GM19099 (cell line): ENCODE data around the gene MN1.

ENCODE experiments used
- POLR2A ChIP-seq: IDR thresholded peaks from 3 replicates; pipeline ENCODE4 v1.6.1; 2011; ENCODE audit warnings: low read depth; ENCODE audit not compliant: insufficient read length; ENCODE audit errors: extremely low read depth

MN1 gene

DNA sequence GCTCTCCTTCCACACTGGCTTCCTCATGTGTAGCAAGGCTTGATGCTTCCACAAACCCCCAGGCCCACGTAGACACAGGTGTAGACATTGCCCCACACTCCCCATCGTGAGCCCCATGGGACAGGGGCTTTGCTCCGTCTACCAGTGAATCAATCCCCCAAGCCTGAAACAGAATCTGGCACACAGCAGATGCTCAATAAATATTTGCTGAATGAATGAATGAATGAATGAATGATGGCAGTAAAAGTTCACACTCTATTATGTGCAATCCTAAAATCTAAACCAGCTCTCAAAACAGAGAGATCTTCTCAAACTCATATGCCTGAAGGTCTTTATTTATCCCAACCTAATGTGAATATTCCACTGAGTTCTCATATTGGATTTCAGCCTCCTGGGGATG is 69.9 kb downstream of the MN1 start:
- TF ChIP-seq POLR2A: no peak

DNA sequence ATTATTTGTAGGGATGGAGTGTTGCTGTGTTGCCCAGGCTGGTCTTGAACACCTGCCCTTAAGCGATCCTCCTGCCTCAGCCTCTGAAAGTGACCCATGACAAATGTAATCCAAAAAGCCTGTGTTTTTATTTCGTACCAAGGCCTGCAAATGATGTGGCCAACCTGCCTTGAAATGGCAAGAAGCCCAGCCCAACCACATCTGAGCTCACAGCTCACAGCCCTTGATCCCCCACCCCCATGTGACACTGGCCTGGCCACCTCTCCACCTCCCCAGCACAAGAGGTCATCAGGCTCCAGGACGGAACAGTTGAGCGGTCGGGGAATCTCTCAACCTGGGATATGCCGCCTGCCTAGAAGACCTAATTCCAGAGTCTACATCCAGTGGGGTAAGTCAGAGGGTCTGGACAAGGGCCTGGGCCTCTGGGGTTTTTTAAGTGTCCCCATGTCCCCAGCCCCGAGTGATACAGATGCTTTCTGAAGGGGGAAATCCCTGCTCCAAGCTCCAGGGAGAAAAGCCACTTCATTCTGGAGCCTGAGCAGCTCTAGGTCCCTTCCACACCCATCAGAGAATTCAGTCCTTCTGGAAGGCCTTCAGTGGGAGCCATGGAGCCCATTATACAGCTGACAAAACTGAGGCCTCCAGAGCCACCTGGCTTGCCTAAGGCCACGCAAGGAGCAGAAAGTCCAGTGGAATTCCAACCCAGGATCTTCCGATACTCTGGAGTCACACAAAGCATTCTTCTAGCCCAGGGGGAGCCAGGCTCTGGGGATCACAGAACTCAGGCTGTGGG is 70.7 kb downstream of the MN1 start:
- no peak for TF ChIP-seq POLR2A

GRCh38 chr22:27729246-27729645 is 72.3 kb downstream of the MN1 start:
- TF ChIP-seq POLR2A: no peak

GRCh38 chr22:27727673-27728451 is 73.7 kb downstream of the MN1 start:
- no peak for TF ChIP-seq POLR2A

DNA sequence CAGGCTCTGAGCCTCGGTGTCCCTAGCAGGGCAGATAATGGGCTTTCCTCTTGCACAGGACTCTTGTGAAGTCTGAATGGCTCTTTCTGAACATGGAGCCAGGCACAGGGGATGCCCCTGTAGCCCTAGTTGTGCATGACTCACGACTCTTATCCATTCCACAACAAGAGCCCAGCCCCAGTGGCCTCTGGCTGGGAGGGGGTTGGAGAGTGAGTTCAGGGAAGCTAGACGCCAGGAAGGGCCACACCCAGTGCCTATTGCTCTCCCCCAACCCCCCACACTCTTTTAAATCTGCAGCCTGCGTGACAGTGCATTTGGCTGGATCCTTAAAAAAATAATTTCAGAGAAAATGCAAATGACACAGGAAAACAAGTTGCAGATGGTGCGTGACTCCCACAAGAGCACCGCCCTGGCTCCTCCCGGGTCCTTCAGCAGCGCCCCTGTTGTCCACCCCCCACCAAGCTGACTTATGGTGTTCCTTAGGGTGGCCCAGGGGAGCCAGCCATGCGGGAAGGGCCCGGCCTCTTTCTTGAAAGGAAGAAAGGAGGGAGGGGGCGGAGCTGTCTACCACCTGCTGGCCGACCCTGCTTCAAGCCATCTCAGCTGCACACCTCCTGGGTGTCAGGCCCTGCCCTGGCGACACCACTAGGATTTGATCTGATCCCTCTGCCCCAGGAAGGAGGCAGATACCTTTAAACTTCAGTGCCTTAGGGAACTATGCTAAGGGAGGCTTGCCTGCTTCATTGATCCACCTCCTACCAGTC is 74.7 kb downstream of the MN1 start:
- TF ChIP-seq POLR2A: no peak

GRCh38 chr22:27726331-27726685 is 75.2 kb downstream of the MN1 start:
- no peak for TF ChIP-seq POLR2A

DNA sequence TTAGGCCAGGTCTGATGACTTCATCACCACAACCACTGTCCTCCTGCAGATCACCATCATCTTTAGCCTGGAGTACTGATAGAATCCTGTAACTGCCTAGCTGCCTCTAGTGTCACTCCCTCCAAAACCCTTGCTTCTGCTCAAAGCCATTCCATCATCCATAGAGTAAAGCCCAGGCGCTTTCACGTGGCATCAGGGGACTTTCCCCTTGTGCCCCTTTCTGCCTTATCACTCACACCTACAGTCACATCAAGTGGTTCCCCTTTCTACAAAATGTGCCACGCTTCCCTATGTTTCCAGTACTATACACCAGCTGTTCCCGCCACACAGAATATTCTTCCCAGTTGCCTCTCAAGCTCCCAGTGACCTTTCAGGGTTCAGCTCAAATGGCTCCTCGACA is 75.9 kb downstream of the MN1 start:
- TF ChIP-seq POLR2A: no peak

GRCh38 chr22:27724709-27725108 is 76.8 kb downstream of the MN1 start:
- TF ChIP-seq POLR2A: no peak

- TF ChIP-seq POLR2A: no peak
Observed at GRCh38 chr22:27724157-27724556, 77.4 kb downstream of the MN1 start.

GRCh38 chr22:27723708-27724107 is 77.8 kb downstream of the MN1 start:
- TF ChIP-seq POLR2A: no peak

DNA sequence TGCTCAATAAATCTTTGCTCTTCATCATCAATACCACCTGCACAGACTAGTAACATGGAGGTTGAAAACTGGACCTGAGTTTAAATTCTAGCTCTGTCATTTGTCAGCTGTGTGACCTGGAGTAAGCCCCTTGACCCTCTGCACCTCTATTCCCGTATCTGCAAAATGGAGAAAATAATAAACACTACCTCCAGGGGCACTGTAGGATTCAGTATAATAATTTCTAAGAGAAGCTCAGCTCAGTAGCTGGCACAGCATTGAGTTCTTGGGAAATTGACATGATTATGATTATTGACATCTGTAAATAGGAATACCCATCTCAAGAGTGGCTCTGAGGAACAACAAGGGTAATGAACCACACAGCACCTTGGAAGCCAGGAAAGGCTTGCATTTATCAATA is 78.4 kb downstream of the MN1 start:
- TF ChIP-seq POLR2A: no peak

GRCh38 chr22:27720860-27721259 is 80.7 kb downstream of the MN1 start:
- TF ChIP-seq POLR2A: no peak

DNA sequence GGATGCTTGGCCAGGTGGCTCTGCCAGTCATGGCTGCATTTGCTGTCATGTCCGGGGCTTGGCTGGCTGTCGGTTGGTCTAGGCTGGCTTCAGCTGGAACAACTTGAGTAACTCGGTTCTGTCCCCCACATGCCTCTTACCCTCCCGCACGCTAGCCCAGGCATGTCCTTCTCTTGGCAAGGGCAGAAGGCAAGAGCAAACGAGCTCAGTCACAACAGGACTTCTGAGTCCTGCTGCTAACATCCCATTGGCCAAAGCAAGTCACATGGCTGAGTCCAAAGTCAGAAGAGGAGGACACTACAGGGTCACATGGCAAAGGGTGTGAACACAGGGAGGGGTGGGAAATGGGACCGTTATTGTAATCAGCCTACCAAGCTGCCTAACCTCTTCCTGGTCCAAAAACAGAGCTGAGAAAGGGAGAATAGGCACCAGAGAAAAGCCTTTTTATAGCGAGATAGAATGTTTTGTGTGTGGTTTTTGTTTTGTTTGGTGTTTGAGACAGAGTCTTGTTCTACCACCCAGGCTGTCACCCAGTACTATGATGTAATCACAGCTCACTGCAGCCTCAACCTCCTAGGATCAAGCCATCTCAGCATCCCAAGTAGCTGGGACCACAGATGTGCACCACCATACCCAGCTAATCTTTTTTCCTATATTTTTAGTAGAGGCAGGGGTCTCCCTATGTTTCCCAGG is 81.9 kb downstream of the MN1 start:
- TF ChIP-seq POLR2A: no peak

- TF ChIP-seq POLR2A: no peak
Observed at GRCh38 chr22:27719036-27719347, 82.6 kb downstream of the MN1 start.
